GM19468 (cell line): ENCODE results near the gene ADGRG2.
"Not testable (repeated sequence)": the region's sequence is repeated elsewhere in the genome, so short reads cannot be mapped to it uniquely, and the experiment has no call there.

Source experiments
- ATAC-seq: cut with Tn5 transposase; IDR thresholded peaks from one replicate; pipeline ENCODE4 v1.9.1; 2021; ENCODE audit warnings: mild to moderate bottlenecking, moderate library complexity, moderate number of reproducible peaks; ENCODE audit not compliant: unreplicated experiment; ENCODE audit errors: extremely low read depth

ADGRG2 gene

GRCh38 chrX:19007868-19008267 is 114.4 kb downstream of the ADGRG2 start:
- ATAC-seq, result no peak

- ATAC-seq, result no peak
These were observed 115.3 kb downstream of the ADGRG2 start for GRCh38 chrX:19007011-19007410.

- ATAC-seq, result no peak
These were observed 116.4 kb downstream of the ADGRG2 start for GRCh38 chrX:19005909-19006308.

GRCh38 chrX:19003756-19004155 is 118.5 kb downstream of the ADGRG2 start:
- ATAC-seq, result no peak

- no peak for ATAC-seq
These were observed 123.6 kb downstream of the ADGRG2 start for GRCh38 chrX:18998653-18999052.

GRCh38 chrX:18997916-18998315 is 124.4 kb downstream of the ADGRG2 start:
- ATAC-seq, result no peak

- no peak for ATAC-seq
These were observed 125.7 kb downstream of the ADGRG2 start for GRCh38 chrX:18996536-18996935.

GRCh38 chrX:18995221-18995620 is 127.0 kb downstream of the ADGRG2 start:
- no peak for ATAC-seq

GRCh38 chrX:18994713-18995112 is 127.6 kb downstream of the ADGRG2 start:
- no peak for ATAC-seq

- no peak for ATAC-seq
These were observed 129.4 kb downstream of the ADGRG2 start for GRCh38 chrX:18992829-18993228.

- ATAC-seq, result no peak
These were observed 137.2 kb downstream of the ADGRG2 start for GRCh38 chrX:18985186-18985435.

- ATAC-seq, result peak; percentile 87
These were observed 137.7 kb downstream of the ADGRG2 start for GRCh38 chrX:18984381-18985185.

- peak; percentile 10 for ATAC-seq
These were observed 138.4 kb downstream of the ADGRG2 start, which contains the start of gene PHKA2 for GRCh38 chrX:18983666-18984380. Gene PHKA2, minus strand, starts transcription at chrX:18984114. Its CDS starts 182 bp downstream, at chrX:18983932.

GRCh38 chrX:18981124-18981807 is 141.0 kb downstream of the ADGRG2 start:
- ATAC-seq, result no peak

- not testable (repeated sequence) for ATAC-seq
These were observed 142.0 kb downstream of the ADGRG2 start for GRCh38 chrX:18980262-18980661.

- no peak for ATAC-seq
These were observed 147.3 kb downstream of the ADGRG2 start for GRCh38 chrX:18974993-18975392.

- ATAC-seq, result no peak
These were observed 148.6 kb downstream of the ADGRG2 start for GRCh38 chrX:18973527-18974192.

GRCh38 chrX:18971506-18971905 is 150.8 kb downstream of the ADGRG2 start:
- no peak for ATAC-seq

GRCh38 chrX:18970465-18970864 is 151.8 kb downstream of the ADGRG2 start:
- ATAC-seq, result no peak

GRCh38 chrX:18966624-18967023 is 155.6 kb downstream of the ADGRG2 start:
- no peak for ATAC-seq

GRCh38 chrX:18964901-18965300 is 157.4 kb downstream of the ADGRG2 start:
- no peak for ATAC-seq
